ENCODE data around the gene PRDM16.

- TF ChIP-seq MYNN (tag by site-specific recombination; IDR thresholded peaks at IDR 0.05; ENCODE audit: borderline replicate concordance): no peak
- no peak for TF ChIP-seq KLF9 (tag by site-specific recombination; IDR thresholded peaks at IDR 0.05; ENCODE audit: low read depth)
- TF ChIP-seq SP2 (tag by site-specific recombination; IDR thresholded peaks at IDR 0.05): no peak
- TF ChIP-seq ZNF138 (tag by site-specific recombination; IDR thresholded peaks at IDR 0.05; ENCODE audit: borderline replicate concordance): no peak
- TF ChIP-seq ZNF121 (tag by site-specific recombination; IDR thresholded peaks at IDR 0.05): no peak
- TF ChIP-seq ZNF133 (tag by site-specific recombination; IDR thresholded peaks at IDR 0.05): no peak
- no peak for TF ChIP-seq CTCF (tag by site-specific recombination; IDR thresholded peaks at IDR 0.05)
- TF ChIP-seq ZNF555 (tag by site-specific recombination; conservative IDR thresholded peaks at IDR 0.05): no peak
- TF ChIP-seq ZNF24 (tag by site-specific recombination; IDR thresholded peaks at IDR 0.05): no peak
- no peak for TF ChIP-seq ATF2 (tag by site-specific recombination; IDR thresholded peaks at IDR 0.05; ENCODE audit: low read depth)
- TF ChIP-seq ZBTB20 (tag by site-specific recombination; IDR thresholded peaks at IDR 0.05): no peak
- TF ChIP-seq YY1 (tag by site-specific recombination; IDR thresholded peaks at IDR 0.05): no peak
- TF ChIP-seq KLF16 (tag by site-specific recombination; IDR thresholded peaks at IDR 0.05): no peak
Measured at GRCh38 chr1:3411806-3412205, 342.8 kb downstream of the PRDM16 start.
